ENCODE measurements around the gene GFRA4. TPM values are rescaled to one million over a fixed set of nuclear protein-coding genes. Genes with fewer than 3 reads are reported as not detected.

GFRA4 gene
- total RNA-seq, 1 experiment from 2014 or later: not detected

GRCh38 chr20:3659492-3660261 is 3.5 kb downstream of the GFRA4 start:
- no peak for DNase-seq (ENCODE audit: low spot score)
- TF ChIP-seq, protein P1, sequence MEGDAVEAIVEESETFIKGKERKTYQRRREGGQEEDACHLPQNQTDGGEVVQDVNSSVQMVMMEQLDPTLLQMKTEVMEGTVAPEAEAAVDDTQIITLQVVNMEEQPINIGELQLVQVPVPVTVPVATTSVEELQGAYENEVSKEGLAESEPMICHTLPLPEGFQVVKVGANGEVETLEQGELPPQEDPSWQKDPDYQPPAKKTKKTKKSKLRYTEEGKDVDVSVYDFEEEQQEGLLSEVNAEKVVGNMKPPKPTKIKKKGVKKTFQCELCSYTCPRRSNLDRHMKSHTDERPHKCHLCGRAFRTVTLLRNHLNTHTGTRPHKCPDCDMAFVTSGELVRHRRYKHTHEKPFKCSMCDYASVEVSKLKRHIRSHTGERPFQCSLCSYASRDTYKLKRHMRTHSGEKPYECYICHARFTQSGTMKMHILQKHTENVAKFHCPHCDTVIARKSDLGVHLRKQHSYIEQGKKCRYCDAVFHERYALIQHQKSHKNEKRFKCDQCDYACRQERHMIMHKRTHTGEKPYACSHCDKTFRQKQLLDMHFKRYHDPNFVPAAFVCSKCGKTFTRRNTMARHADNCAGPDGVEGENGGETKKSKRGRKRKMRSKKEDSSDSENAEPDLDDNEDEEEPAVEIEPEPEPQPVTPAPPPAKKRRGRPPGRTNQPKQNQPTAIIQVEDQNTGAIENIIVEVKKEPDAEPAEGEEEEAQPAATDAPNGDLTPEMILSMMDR (conservative IDR thresholded peaks at IDR 0.05; ENCODE audit: low read depth, low read length): 0 out of 2 replicates have a peak, but pooled peaks have one; percentile 9
- no peak for TF ChIP-seq EZH2 (IDR thresholded peaks at IDR 0.05; ENCODE audit: borderline replicate concordance, low read depth, low read length, poor library complexity, severe bottlenecking)
- peaks cover 9% of the 10 kb centered on the region for H3K4me1 ChIP-seq (ENCODE audit: insufficient read depth, low read length, poor library complexity, severe bottlenecking)
- POLR2A ChIA-PET (ENCODE audit: low non-redundant PET): no interaction called here
- H3K9me3 ChIP-seq (ENCODE audit: low read depth, low read length, poor library complexity, severe bottlenecking): no peaks in the 10 kb centered on the region
- CTCF ChIA-PET: no interaction called here
- no peak overlapping the region for H3K4me3 ChIP-seq (ENCODE audit: low read depth, low read length, poor library complexity, severe bottlenecking)
- intact Hi-C loops (cut with micrococcal nuclease; ENCODE audit: unreplicated experiment): no loop called here
- H3K27ac ChIP-seq (ENCODE audit: low read depth, low read length, poor library complexity, severe bottlenecking): no peak overlapping the region
- no peaks in the 10 kb centered on the region for H3K36me3 ChIP-seq (ENCODE audit: insufficient read depth, low read length, poor library complexity, severe bottlenecking)
- BruUV-seq (replicated peaks): no TSS peak
- H3K27me3 ChIP-seq (replicated peaks; ENCODE audit: insufficient read depth, low read depth, low read length, poor library complexity): peaks cover 36% of the 10 kb centered on the region

- Histone ChIP-seq H3K27me3 (replicated peaks; ENCODE audit: insufficient read depth, low read depth, low read length, poor library complexity) (peaks cover 36% of the 10 kb centered on the region), H3K9me3 (ENCODE audit: low read depth, low read length, poor library complexity, severe bottlenecking) (no peaks in the 10 kb centered on the region), H3K27ac (ENCODE audit: low read depth, low read length, poor library complexity, severe bottlenecking) (no peak overlapping the region), H3K36me3 (ENCODE audit: insufficient read depth, low read length, poor library complexity, severe bottlenecking) (no peaks in the 10 kb centered on the region), H3K4me1 (ENCODE audit: insufficient read depth, low read length, poor library complexity, severe bottlenecking) (peaks cover 9% of the 10 kb centered on the region), H3K4me3 (ENCODE audit: low read depth, low read length, poor library complexity, severe bottlenecking) (no peak overlapping the region)
- BruUV-seq (replicated peaks): no TSS peak
- POLR2A ChIA-PET (ENCODE audit: low non-redundant PET): no interaction called here
- DNase-seq (ENCODE audit: low spot score): no peak
- CTCF ChIA-PET: no interaction called here
- TF ChIP-seq EZH2 (IDR thresholded peaks at IDR 0.05; ENCODE audit: borderline replicate concordance, low read depth, low read length, poor library complexity, severe bottlenecking): no peak
- TF ChIP-seq, protein P1 (conservative IDR thresholded peaks at IDR 0.05; ENCODE audit: low read depth, low read length): no peak
- intact Hi-C loops (cut with micrococcal nuclease; ENCODE audit: unreplicated experiment): no loop called here
Observed at GRCh38 chr20:3658716-3659491, 4.3 kb downstream of the GFRA4 start.

DNA sequence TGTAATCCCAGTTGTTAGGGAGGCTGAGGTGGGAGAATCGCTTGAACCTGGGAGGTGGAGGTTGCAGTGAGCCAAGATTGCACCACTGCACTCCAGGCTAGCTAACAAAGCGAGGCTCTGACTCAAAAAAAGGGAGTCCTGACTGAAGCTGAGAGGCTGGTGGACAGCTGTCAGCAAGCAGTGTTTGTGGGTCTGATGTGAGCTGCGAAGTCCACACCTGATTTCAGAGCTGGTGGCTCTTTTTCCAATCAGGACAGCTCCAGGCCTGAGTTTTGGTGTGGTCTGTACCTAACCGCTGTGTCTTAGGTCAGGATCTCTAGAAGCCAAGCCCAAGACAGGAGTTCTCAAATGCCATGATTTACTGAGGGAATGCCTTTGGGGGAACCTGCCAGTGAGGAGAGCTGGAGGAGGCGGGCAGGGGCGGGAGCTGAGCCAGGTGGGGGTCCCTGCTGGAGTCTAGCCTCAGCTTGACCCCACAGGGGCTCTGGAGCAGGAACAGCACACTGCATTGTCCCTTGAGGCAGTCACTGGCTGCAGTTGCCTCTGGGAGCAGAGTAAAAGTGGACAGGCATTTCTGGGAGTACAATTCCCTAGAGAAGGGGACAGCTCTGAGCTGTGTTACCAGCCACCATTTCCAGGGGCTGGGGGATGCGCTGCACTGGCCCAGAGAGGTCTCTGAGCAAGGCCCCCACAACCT is 5.0 kb downstream of the GFRA4 start:
- POLR2A ChIA-PET (ENCODE audit: low non-redundant PET): no interaction called here
- intact Hi-C loops (cut with micrococcal nuclease; ENCODE audit: unreplicated experiment): no loop called here
- no peaks in the 10 kb centered on the region for H3K9me3 ChIP-seq (ENCODE audit: low read depth, low read length, poor library complexity, severe bottlenecking)
- no peak overlapping the region for H3K27ac ChIP-seq (ENCODE audit: low read depth, low read length, poor library complexity, severe bottlenecking)
- H3K4me1 ChIP-seq (ENCODE audit: insufficient read depth, low read length, poor library complexity, severe bottlenecking): peaks cover 9% of the 10 kb centered on the region
- H3K36me3 ChIP-seq (ENCODE audit: insufficient read depth, low read length, poor library complexity, severe bottlenecking): no peaks in the 10 kb centered on the region
- DNase-seq (ENCODE audit: low spot score): no peak
- H3K4me3 ChIP-seq (ENCODE audit: low read depth, low read length, poor library complexity, severe bottlenecking): no peak overlapping the region
- H3K27me3 ChIP-seq (replicated peaks; ENCODE audit: insufficient read depth, low read depth, low read length, poor library complexity): peaks cover 36% of the 10 kb centered on the region
- no TSS peak for BruUV-seq (replicated peaks)
- TF ChIP-seq EZH2 (IDR thresholded peaks at IDR 0.05; ENCODE audit: borderline replicate concordance, low read depth, low read length, poor library complexity, severe bottlenecking): no peak
- TF ChIP-seq, protein P1 (conservative IDR thresholded peaks at IDR 0.05; ENCODE audit: low read depth, low read length): no peak
- CTCF ChIA-PET: no interaction called here

Measured in A673 (cell line).